OCI-LY1 (cell line): ENCODE results near the gene RAB11FIP4.

Experiments
- H2AFZ ChIP-seq: fragments of 200-600 bp; sonication (generic), shearing (Covaris generic); 2 replicates; pipeline ENCODE4 v1.6.0; 2014; ENCODE audit warnings: antibody characterized with exemption, mild to moderate bottlenecking, low read length
- H3F3A ChIP-seq: fragments of 200-600 bp; sonication (generic), shearing (Covaris generic); 2 replicates; pipeline ENCODE4 v1.6.0; 2014; ENCODE audit warnings: mild to moderate bottlenecking, antibody characterized with exemption, low read length, moderate library complexity; ENCODE audit not compliant: insufficient read depth
- H3K27ac ChIP-seq: fragments of 200-600 bp; sonication (generic); 2 replicates; pipeline ENCODE4 v1.5.1; 2014; ENCODE audit warnings: low read length, mixed run types, mild to moderate bottlenecking, low read depth; ENCODE audit not compliant: poor library complexity, severe bottlenecking
- H3K27me3 ChIP-seq: fragments of 200-600 bp; sonication (generic); 2 replicates; pipeline ENCODE4 v1.6.0; 2014; ENCODE audit warnings: antibody characterized with exemption, mild to moderate bottlenecking, low read length, moderate library complexity; ENCODE audit not compliant: insufficient read depth
- H3K36me3 ChIP-seq: fragments of 200-600 bp; sonication (generic); 2 replicates; pipeline ENCODE4 v1.6.1; 2014; ENCODE audit warnings: mild to moderate bottlenecking, antibody characterized with exemption, low read length, moderate library complexity, mixed read lengths; ENCODE audit not compliant: insufficient read depth
- H3K4me1 ChIP-seq: fragments of 200-600 bp; sonication (generic); 2 replicates; pipeline ENCODE4 v1.5.1; 2014; ENCODE audit warnings: mild to moderate bottlenecking, low read length, moderate library complexity; ENCODE audit not compliant: insufficient read depth, severe bottlenecking
- H3K4me2 ChIP-seq: fragments of 200-600 bp; sonication (generic), shearing (Covaris generic); 2 replicates; pipeline ENCODE4 v1.6.1; 2014; ENCODE audit warnings: low read length
- H3K4me3 ChIP-seq: fragments of 200-600 bp; sonication (generic); 2 replicates; pipeline ENCODE4 v1.5.1; 2014; ENCODE audit warnings: low read length, low read depth, mild to moderate bottlenecking, mixed read lengths; ENCODE audit not compliant: poor library complexity, severe bottlenecking
- H3K79me2 ChIP-seq: fragments of 200-600 bp; shearing (Covaris generic); 2 replicates; pipeline ENCODE4 v1.6.1; 2016; ENCODE audit warnings: mixed run types, low read length, mixed read lengths; ENCODE audit not compliant: insufficient read depth
- H3K9ac ChIP-seq: fragments of 200-600 bp; sonication (generic), shearing (Covaris generic); 2 replicates; pipeline ENCODE4 v1.6.1; 2014; ENCODE audit warnings: mild to moderate bottlenecking, low read length, mixed read lengths
- H3K9me2 ChIP-seq: fragments of 200-600 bp; sonication (generic), shearing (Covaris generic); 2 replicates; pipeline ENCODE4 v1.6.1; 2014; ENCODE audit warnings: low read depth, mild to moderate bottlenecking, low read length, mixed read lengths
- H3K9me3 ChIP-seq: fragments of 200-600 bp; shearing (Covaris generic); 2 replicates; pipeline ENCODE4 v1.6.1; 2014; ENCODE audit warnings: low read length, mixed read lengths
- H4K20me1 ChIP-seq: fragments of 200-600 bp; sonication (generic), shearing (Covaris generic); 2 replicates; pipeline ENCODE4 v1.6.0; 2016; ENCODE audit warnings: mild to moderate bottlenecking, low read length; ENCODE audit not compliant: insufficient read depth
- EZH2 ChIP-seq: fragments of 200-600 bp; sonication (generic), shearing (Covaris generic); IDR thresholded peaks from 2 replicates; pipeline ENCODE4 v1.8.0; 2017; ENCODE audit warnings: borderline replicate concordance, mixed run types, mild to moderate bottlenecking, antibody characterized with exemption, low read length, moderate library complexity, mixed read lengths
- TF ChIP-seq, protein P1 (sequence below): fragments of 200-600 bp; sonication (generic), shearing (Covaris generic); IDR thresholded peaks from 2 replicates; pipeline ENCODE4 v1.5.1; 2017; ENCODE audit warnings: mild to moderate bottlenecking, antibody characterized with exemption, low read length, moderate library complexity, mixed read lengths

RAB11FIP4 gene

DNA sequence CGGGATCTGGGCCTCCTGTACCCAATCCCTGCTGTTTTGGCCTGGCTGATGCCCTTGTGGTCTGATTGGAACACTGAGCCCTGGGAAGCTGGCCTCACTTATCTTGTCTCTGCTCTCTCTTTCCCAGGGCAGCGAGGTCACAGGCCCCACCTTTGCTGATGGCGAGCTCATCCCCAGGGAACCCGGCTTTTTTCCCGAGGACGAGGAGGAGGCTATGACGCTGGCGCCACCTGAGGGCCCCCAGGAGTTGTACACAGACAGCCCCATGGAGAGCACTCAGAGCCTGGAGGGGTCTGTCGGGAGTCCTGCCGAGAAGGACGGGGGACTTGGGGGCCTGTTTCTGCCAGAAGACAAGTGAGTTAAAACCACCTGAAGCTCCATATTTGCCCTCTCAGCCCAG is 126.0 kb downstream of the RAB11FIP4 start:
- Histone ChIP-seq H3K4me3 (no peak overlapping the region), H3K4me1 (no peaks in the 10 kb centered on the region), H3K4me2 (no peak overlapping the region), H3F3A (no peaks in the 10 kb centered on the region), H3K27me3 (no peaks in the 10 kb centered on the region), H2AFZ (no peak overlapping the region), H3K27ac (no peak overlapping the region), H3K36me3 (peaks cover 5% of the 10 kb centered on the region; the same call in 1 of the 2 replicates), H3K9me3 (no peaks in the 10 kb centered on the region), H3K9ac (no peak overlapping the region), H4K20me1 (no peaks in the 10 kb centered on the region), H3K79me2 (no peaks in the 10 kb centered on the region), H3K9me2 (no peaks in the 10 kb centered on the region)
- TF ChIP-seq EZH2, result no peak
- TF ChIP-seq, protein P1, sequence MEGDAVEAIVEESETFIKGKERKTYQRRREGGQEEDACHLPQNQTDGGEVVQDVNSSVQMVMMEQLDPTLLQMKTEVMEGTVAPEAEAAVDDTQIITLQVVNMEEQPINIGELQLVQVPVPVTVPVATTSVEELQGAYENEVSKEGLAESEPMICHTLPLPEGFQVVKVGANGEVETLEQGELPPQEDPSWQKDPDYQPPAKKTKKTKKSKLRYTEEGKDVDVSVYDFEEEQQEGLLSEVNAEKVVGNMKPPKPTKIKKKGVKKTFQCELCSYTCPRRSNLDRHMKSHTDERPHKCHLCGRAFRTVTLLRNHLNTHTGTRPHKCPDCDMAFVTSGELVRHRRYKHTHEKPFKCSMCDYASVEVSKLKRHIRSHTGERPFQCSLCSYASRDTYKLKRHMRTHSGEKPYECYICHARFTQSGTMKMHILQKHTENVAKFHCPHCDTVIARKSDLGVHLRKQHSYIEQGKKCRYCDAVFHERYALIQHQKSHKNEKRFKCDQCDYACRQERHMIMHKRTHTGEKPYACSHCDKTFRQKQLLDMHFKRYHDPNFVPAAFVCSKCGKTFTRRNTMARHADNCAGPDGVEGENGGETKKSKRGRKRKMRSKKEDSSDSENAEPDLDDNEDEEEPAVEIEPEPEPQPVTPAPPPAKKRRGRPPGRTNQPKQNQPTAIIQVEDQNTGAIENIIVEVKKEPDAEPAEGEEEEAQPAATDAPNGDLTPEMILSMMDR, result peak; percentile 48

DNA sequence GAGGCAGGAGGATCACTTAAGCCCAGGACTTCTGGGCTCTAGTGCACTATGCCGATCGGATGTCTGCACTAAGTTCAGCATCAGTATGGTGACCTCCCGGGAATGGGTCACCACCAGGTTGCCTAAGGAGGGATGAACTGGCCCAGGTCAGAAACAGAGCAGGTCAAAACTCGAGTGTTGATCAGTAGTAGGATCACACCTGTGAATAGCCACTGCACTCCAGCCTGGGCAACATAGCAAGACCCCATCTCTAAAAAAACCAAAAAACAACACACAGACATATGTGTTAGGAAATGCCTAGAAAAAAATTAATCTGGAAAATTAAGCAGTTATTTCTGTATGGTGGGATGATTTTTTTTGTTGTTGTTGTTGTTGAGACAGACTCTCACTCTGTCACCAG is 127.0 kb downstream of the RAB11FIP4 start:
- Histone ChIP-seq H2AFZ (no peak overlapping the region), H3K4me3 (no peak overlapping the region), H3K27me3 (no peaks in the 10 kb centered on the region), H4K20me1 (no peaks in the 10 kb centered on the region), H3K4me2 (no peak overlapping the region), H3K27ac (no peak overlapping the region), H3F3A (no peaks in the 10 kb centered on the region), H3K9me3 (0 out of 2 replicates have a peak, but pooled peaks cover under 1% of the 10 kb centered on the region), H3K36me3 (peaks cover 12% of the 10 kb centered on the region), H3K79me2 (no peaks in the 10 kb centered on the region), H3K9ac (no peak overlapping the region), H3K4me1 (no peaks in the 10 kb centered on the region), H3K9me2 (no peaks in the 10 kb centered on the region)
- TF ChIP-seq, protein P1, result no peak
- TF ChIP-seq EZH2, result no peak

DNA sequence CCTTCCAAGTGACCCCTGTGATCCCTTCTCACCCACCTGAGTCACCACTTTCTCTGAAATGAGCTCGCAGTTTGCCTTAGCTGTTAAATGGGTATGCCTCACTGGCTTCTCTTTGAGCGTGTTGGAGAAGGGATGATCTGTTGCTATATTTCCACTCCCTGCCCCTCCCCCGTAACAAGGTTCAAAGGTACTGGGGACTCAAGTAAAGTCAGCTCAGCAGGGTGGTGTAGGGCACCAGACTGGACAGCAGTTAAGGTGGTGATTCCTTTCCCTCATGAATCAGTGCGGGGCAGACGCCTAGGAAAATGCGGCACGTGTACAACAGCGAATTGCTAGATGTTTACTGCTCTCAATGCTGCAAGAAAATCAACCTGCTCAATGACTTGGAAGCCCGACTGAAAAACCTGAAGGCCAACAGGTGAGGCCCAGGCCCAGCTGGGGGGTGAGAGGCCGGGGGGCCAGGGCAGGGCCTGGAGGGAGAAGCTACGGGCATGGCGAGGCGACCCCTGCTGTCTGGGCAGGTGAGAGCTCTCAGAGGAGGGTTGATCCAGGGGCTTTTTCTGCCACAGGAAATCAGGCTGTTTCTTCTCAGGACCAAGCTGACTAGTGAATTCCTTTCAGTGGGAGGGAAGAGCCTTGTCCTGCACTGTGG is 130.3 kb downstream of the RAB11FIP4 start:
- Histone ChIP-seq H3K27ac (no peak overlapping the region), H3K4me1 (peaks cover 11% of the 10 kb centered on the region), H3K9me2 (no peaks in the 10 kb centered on the region), H3K27me3 (no peaks in the 10 kb centered on the region), H3K9ac (no peak overlapping the region), H3K4me2 (no peak overlapping the region), H3K79me2 (no peaks in the 10 kb centered on the region), H3K4me3 (no peak overlapping the region), H3K36me3 (peaks cover 23% of the 10 kb centered on the region), H3F3A (no peaks in the 10 kb centered on the region), H4K20me1 (no peaks in the 10 kb centered on the region), H3K9me3 (peaks cover 8% of the 10 kb centered on the region), H2AFZ (no peak overlapping the region)
- no peak for TF ChIP-seq EZH2
- TF ChIP-seq, protein P1, result peak; percentile 25; the same call in 1 of the 2 replicates
